ENCODE measurements around the gene TBPL1. TPM values are rescaled to one million over a fixed set of nuclear protein-coding genes. Genes with fewer than 3 reads are reported as not detected.
A peak's percentile ranks its signal among the peaks of the same experiment; 100 is the strongest.

The TBPL1 gene
- total and polyA plus RNA-seq, 8 donors: 6.5 to 20.6 (median 10.1) TPM

- Histone ChIP-seq H3K27me3 (no peaks in the 10 kb centered on the region), H3K4me1 (no peaks in the 10 kb centered on the region), H3K27ac (no peak overlapping the region), H3K36me3 (no peaks in the 10 kb centered on the region), H3K9me3 (no peaks in the 10 kb centered on the region), H3K4me3 (no peak overlapping the region)
- intact Hi-C loops (cut with DNase I): no loop called here
- ATAC-seq: peak in 1 of 4 donors; percentile 26
- FAIRE-seq: no peak
- DNase-seq: no peak
- no peak for TF ChIP-seq CTCF (IDR thresholded peaks at IDR 0.05)
- 62 to 63% methylated on average over 6 of the region's 6 CpGs for WGBS, 2 donors
These were observed 76.8 kb downstream of the TBPL1 start for GRCh38 chr6:134029495-134030455.

- 67 to 82% methylated on average over 2 of the region's 2 CpGs for WGBS, 2 donors
- no peaks in the 10 kb centered on the region for H3K4me1 ChIP-seq
- no peaks in the 10 kb centered on the region for H3K27me3 ChIP-seq
- FAIRE-seq (no peak), DNase-seq (no peak), ATAC-seq (no peak)
- no peak for TF ChIP-seq CTCF (IDR thresholded peaks at IDR 0.05)
- intact Hi-C loops (cut with DNase I): no loop called here
- no peak overlapping the region for H3K4me3 ChIP-seq
- no peaks in the 10 kb centered on the region for H3K36me3 ChIP-seq
- no peak overlapping the region for H3K27ac ChIP-seq
- no peaks in the 10 kb centered on the region for H3K9me3 ChIP-seq
These were observed 78.8 kb downstream of the TBPL1 start for GRCh38 chr6:134031696-134032255.

- Histone ChIP-seq H3K27ac (peak overlapping the region in 2 of 4 donors; percentile 57 to 80), H3K9me3 (no peaks in the 10 kb centered on the region), H3K4me3 (no peak overlapping the region), H3K4me1 (no peaks in the 10 kb centered on the region), H3K27me3 (no peaks in the 10 kb centered on the region), H3K36me3 (no peaks in the 10 kb centered on the region)
- WGBS, 2 donors: 53 to 58% methylated on average over 1 of the region's 1 CpG
- intact Hi-C loops (cut with DNase I): no loop called here
- no peak for ATAC-seq
- no peak for DNase-seq
- no peak for FAIRE-seq
- no peak for TF ChIP-seq CTCF (IDR thresholded peaks at IDR 0.05)
These were observed 81.5 kb downstream of the TBPL1 start for GRCh38 chr6:134034478-134034877.

- intact Hi-C loops (cut with DNase I): no loop called here
- DNase-seq (no peak), ATAC-seq (peak in 3 of 4 donors; percentile 48 to 60 (median 60)), FAIRE-seq (no peak)
- 72 to 75% methylated on average over 7 of the region's 7 CpGs for WGBS, 2 donors
- TF ChIP-seq CTCF (IDR thresholded peaks at IDR 0.05): no peak
- H3K4me3 ChIP-seq: no peak overlapping the region
- no peaks in the 10 kb centered on the region for H3K9me3 ChIP-seq
- H3K27me3 ChIP-seq: no peaks in the 10 kb centered on the region
- peak overlapping the region in 3 of 4 donors; percentile 29 to 80 (median 57) for H3K27ac ChIP-seq
- no peaks in the 10 kb centered on the region for H3K4me1 ChIP-seq
- no peaks in the 10 kb centered on the region for H3K36me3 ChIP-seq
These were observed 82.2 kb downstream of the TBPL1 start for GRCh38 chr6:134034961-134035822.
